Osteoblast (primary cell): ENCODE measurements around the gene PPY. TPM values are rescaled to one million over a fixed set of nuclear protein-coding genes. Genes with fewer than 3 reads are reported as not detected.
A peak's percentile ranks its signal among the peaks of the same experiment; 100 is the strongest.

Source experiments
- DNase-seq: peaks from one replicate; pipeline ENCODE4 v3.0.0; 2011; ENCODE audit warnings: low spot score, mixed read lengths; ENCODE audit not compliant: insufficient read length; ENCODE audit errors: missing footprints
- H2AFZ ChIP-seq: 2 replicates; pipeline ENCODE4 v1.6.0; 2011; ENCODE audit warnings: mild to moderate bottlenecking, low read length
- H3K27ac ChIP-seq: 2 replicates; pipeline ENCODE4 v1.5.1; 2011; ENCODE audit warnings: mild to moderate bottlenecking, low read depth, low read length, moderate library complexity
- H3K27me3 ChIP-seq: 2 replicates; pipeline ENCODE4 v1.6.0; 2012; ENCODE audit warnings: mild to moderate bottlenecking, control low read depth, inconsistent platforms, low read length, moderate library complexity; ENCODE audit not compliant: insufficient read depth
- H3K36me3 ChIP-seq: 2 replicates; pipeline ENCODE4 v1.5.1; 2011; ENCODE audit warnings: mild to moderate bottlenecking, low read length, control low read depth, moderate library complexity; ENCODE audit not compliant: insufficient read depth
- H3K4me1 ChIP-seq: 2 replicates; pipeline ENCODE4 v1.5.1; 2011; ENCODE audit warnings: mild to moderate bottlenecking, low read length, control low read depth, moderate library complexity; ENCODE audit not compliant: insufficient read depth
- H3K4me2 ChIP-seq: 2 replicates; pipeline ENCODE4 v1.6.0; 2011; ENCODE audit warnings: mild to moderate bottlenecking, low read length; ENCODE audit not compliant: insufficient read depth
- H3K4me3 ChIP-seq: fragments of 200-600 bp; sonication (generic); 3 replicates; pipeline ENCODE4 v1.5.1; 2012; ENCODE audit warnings: mild to moderate bottlenecking, low read length, inconsistent platforms; ENCODE audit not compliant: insufficient read depth
- H3K79me2 ChIP-seq: 2 replicates; pipeline ENCODE4 v1.6.0; 2012; ENCODE audit warnings: mild to moderate bottlenecking, low read length, control low read depth, inconsistent platforms; ENCODE audit not compliant: insufficient read depth
- H3K9me3 ChIP-seq: 2 replicates; pipeline ENCODE4 v1.5.1; 2011; ENCODE audit warnings: low read depth, low read length, control low read depth
- H4K20me1 ChIP-seq: 2 replicates; pipeline ENCODE4 v1.6.0; 2012; ENCODE audit warnings: mild to moderate bottlenecking, low read length, control low read depth; ENCODE audit not compliant: insufficient read depth
- CTCF ChIP-seq: IDR thresholded peaks from 2 replicates; pipeline ENCODE4 v1.5.1; 2011; ENCODE audit warnings: mild to moderate bottlenecking, low read depth, low read length, moderate library complexity; ENCODE audit errors: extremely low read depth
- total RNA-seq: library from RNA; depleted of rRNA; stranded (reverse); fragments of >200 nt; gene quantifications from 2 replicates; pipeline ENCODE4 v1.2.3, GENCODE V29; 2012

The PPY gene
- total RNA-seq, 1 donor, result not detected

GRCh38 chr17:43905985-43906852, 36.1 kb downstream of the PPY start:
- Histone ChIP-seq H3K79me2 (no peaks in the 10 kb centered on the region), H3K4me2 (peak overlapping the region; percentile 90), H4K20me1 (no peaks in the 10 kb centered on the region), H3K27ac (no peak overlapping the region), H3K36me3 (no peaks in the 10 kb centered on the region), H3K4me1 (peaks cover 15% of the 10 kb centered on the region), H3K9me3 (no peaks in the 10 kb centered on the region), H2AFZ (peak overlapping the region; percentile 72), H3K4me3 (peak overlapping the region; percentile 76), H3K27me3 (peaks cover 39% of the 10 kb centered on the region)
- no peak for TF ChIP-seq CTCF
- peak; percentile 90 for DNase-seq

- H2AFZ ChIP-seq, result no peak overlapping the region
- peaks cover 39% of the 10 kb centered on the region for H3K27me3 ChIP-seq
These were observed 36.8 kb downstream of the PPY start for GRCh38 chr17:43905400-43905984.

GRCh38 chr17:43901861-43902589, 40.3 kb downstream of the PPY start:
- TF ChIP-seq CTCF, result no peak
- DNase-seq, result no peak
- no peak overlapping the region for H2AFZ ChIP-seq
- H3K27ac ChIP-seq, result no peak overlapping the region
- H3K9me3 ChIP-seq, result no peaks in the 10 kb centered on the region
- H3K27me3 ChIP-seq, result peaks cover 19% of the 10 kb centered on the region
- no peaks in the 10 kb centered on the region for H3K79me2 ChIP-seq
- no peaks in the 10 kb centered on the region for H4K20me1 ChIP-seq
- no peaks in the 10 kb centered on the region for H3K36me3 ChIP-seq
- no peak overlapping the region for H3K4me3 ChIP-seq
- no peak overlapping the region for H3K4me2 ChIP-seq
- H3K4me1 ChIP-seq, result peaks cover 15% of the 10 kb centered on the region

More at GRCh38 chr17:43905400-43905984, 36.8 kb downstream of the PPY start:
- Histone ChIP-seq H3K4me1 (peaks cover 19% of the 10 kb centered on the region), H3K27ac (no peak overlapping the region), H3K9me3 (no peaks in the 10 kb centered on the region), H3K4me3 (no peak overlapping the region), H3K4me2 (peak overlapping the region; percentile 90), H4K20me1 (no peaks in the 10 kb centered on the region), H3K79me2 (no peaks in the 10 kb centered on the region), H3K36me3 (no peaks in the 10 kb centered on the region)
- DNase-seq, result no peak
- no peak for TF ChIP-seq CTCF
